ENCODE measurements around the gene SFXN5.
A peak's percentile ranks its signal among the peaks of the same experiment; 100 is the strongest.
"Not testable (repeated sequence)": the region's sequence is repeated elsewhere in the genome, so short reads cannot be mapped to it uniquely, and the experiment has no call there.

The SFXN5 gene

GRCh38 chr2:72921853-72922252 lies 149.7 kb downstream of the SFXN5 start:
- no peak for DNase-seq (ENCODE audit: low spot score)

DNA sequence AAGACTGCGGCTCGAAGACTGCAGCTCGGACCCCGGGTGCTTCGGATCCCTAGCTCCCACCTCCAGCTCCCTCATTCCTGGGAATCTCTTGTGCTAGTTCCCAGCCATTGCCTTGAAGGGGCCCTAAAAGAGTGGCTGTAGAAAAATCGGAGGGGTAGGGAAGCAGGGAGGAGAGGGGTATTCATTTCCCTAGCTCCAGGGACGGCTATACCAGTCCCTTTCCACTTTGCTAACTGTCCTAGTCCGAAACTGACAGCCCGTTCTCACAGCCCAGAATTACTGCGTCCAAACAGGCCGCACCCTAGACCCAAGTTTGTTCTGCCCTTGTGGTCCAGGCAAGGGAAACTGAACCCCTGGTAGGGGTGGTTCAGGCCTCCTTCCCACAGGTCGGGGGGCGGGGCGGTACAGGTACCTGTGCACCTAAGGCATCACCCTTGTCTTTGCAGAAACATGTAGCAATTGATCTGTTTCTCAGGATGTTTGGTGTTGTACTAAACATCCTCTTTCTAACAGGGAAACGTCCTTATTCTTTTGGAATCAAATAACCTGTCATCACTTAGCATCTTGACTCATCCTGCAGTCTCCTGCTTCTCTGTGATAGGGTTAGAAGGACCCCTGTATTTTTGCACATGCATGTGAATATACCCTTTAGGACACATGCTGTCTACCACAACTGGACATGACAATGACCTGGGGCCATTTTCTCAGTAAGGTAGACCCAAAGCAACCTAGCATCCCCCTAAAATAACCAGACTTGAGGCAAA lies 150.2 kb downstream of the SFXN5 start:
- DNase-seq (ENCODE audit: low spot score), result no peak

- DNase-seq (ENCODE audit: low spot score), result peak; percentile 22
Measured at GRCh38 chr2:72920318-72921087, 151.0 kb downstream of the SFXN5 start.

- no peak for DNase-seq (ENCODE audit: low spot score)
Measured at GRCh38 chr2:72919414-72920317, 151.8 kb downstream of the SFXN5 start.

DNA sequence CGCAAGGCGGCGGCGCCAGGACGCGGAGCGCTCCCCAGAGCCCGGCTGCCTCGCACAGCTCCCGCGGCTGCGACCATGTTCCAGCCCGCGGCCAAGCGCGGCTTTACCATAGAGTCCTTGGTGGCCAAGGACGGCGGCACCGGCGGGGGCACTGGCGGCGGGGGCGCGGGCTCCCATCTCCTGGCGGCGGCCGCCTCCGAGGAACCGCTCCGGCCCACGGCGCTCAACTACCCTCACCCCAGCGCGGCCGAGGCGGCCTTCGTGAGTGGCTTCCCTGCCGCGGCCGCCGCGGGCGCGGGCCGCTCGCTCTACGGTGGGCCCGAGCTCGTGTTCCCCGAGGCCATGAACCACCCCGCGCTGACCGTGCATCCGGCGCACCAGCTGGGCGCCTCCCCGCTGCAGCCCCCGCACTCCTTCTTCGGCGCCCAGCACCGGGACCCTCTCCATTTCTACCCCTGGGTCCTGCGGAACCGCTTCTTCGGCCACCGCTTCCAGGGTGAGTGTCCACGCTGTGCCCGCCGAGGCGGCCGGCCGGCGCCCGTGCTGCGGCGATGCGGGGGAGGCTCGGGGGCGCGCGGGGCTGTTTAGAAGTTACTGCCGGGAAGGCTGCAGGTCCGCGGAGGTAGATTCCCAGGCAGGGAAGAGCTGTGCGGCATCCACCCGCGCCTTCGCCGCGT lies 153.5 kb downstream of the SFXN5 start:
- no peak for DNase-seq (ENCODE audit: low spot score)

GRCh38 chr2:72917138-72917876 lies 154.2 kb downstream of the SFXN5 start, which contains the start of gene EMX1:
EMX1 (plus strand) TSS chr2:72917519; CDS start chr2:72917853, 334 bp downstream.
- DNase-seq (ENCODE audit: low spot score), result peak; percentile 38

DNA sequence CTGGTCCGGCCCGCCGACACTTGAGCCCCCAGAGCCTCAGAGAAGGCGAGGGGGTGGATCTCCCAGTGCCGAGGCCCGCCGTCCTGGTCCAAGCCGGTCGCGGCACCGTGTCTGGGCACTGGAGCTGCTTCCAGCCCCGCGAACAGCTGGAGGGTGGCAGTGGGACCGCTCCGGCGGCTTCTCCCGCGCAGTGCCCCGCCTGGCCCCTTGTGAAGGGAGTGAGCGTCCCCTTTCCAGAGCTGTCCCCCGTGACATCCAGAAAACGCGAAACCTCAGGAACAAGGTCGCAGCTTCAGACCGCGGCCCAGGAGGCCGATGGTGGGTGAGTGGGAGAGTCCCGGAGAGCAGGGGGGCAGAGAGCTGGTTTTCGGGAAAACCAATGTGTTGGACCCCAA lies 154.8 kb downstream of the SFXN5 start:
- DNase-seq (ENCODE audit: low spot score), result no peak

DNA sequence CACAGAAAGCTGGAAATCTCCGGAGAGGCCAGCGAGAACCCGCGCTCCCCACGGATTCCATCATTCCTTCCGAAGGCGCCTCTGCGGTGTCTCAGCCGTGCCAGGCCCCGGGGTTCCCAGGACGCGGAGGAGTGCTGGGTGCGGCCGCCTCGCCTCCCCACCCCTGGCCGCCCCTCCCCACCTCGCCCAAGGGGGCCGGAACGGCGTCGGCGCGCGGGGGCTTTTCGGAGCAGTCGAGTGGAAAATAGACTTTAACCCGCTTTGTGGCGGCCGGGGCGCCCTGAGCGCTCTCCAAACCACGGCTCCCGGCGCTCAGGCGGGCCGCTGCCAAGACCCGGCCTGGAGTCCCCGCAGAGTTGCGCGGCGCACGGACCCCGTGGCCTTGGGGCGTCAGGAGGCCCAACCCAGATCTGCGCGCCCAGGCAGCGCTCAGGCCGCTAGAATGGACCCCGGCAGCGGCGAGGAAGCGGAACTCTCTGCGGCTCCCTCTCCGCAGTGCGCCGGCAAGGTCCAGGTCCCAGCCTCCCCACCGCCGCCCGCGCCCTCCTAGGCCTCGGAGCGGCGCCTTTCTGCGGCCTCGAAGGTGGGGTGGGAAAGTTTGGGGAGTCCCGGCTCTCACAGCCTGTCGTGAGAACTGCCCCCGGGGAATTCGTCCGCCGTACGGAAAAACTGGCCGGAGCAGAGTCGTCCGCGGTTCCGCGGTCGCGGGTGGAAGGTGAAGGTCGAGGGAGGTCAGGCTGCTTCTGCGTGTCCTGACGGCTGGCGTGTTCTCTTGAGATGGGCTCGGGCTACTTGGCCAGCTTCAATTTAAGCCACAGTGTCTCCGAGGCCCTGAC lies 155.4 kb downstream of the SFXN5 start:
- peak; percentile 33 for DNase-seq (ENCODE audit: low spot score)

GRCh38 chr2:72915320-72915906 lies 156.1 kb downstream of the SFXN5 start:
- DNase-seq (ENCODE audit: low spot score), result no peak

- DNase-seq (ENCODE audit: low spot score), result no peak
Measured at GRCh38 chr2:72914589-72915319, 156.8 kb downstream of the SFXN5 start.

- no peak for DNase-seq (ENCODE audit: low spot score)
Measured at GRCh38 chr2:72914206-72914559, 157.3 kb downstream of the SFXN5 start.

DNA sequence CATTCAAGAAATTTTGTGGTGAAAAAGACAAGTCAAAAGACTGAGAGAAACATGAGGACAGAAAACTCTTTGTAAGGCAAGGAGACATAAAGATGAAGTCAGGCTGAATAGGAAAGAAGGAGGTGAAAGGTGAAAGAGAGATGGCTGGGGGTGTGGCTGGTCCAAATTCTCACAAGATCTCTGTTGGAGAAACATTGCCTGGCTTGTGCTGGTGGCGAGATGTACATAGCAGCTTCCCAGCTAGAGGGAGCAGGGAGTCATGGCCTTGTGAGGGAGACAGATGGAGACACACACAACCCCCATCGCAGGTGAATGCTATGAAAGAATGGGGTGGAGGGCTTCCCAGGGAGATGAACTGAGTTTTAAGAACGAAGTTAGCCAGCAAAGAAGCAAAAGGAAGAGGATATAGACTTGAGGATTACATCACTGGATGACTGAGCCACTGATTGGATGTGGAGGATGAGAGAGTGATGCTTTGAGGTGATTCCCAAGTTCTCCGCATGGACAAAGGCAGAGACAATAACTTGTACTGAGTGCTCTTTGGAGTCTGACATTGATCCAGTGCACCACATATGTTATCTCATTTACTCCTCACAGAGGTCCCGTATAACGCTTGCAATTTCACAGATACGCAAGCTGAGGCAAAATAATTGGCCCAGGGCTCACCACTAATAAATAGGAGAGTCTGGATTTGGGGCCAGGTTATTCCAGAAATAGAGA lies 157.9 kb downstream of the SFXN5 start:
- no peak for DNase-seq (ENCODE audit: low spot score)

DNA sequence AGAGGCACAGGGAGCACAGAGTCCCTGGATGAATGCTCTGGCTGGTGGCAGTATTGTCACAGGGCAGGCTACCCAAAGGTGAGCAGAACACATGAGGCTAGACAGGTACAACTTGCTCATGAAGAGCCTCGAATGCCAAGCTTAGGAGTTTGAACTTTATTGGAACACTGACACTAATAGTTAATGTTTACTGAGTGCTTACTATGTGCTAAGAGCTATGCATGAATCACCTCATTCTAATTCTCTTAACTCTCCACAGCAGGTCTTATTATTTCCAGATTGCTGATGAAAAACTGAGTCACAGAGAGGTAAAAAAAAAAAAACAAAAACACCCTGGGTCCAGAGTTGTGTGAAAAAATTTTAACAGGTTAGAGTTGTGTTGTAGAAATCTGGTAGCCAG lies 160.3 kb downstream of the SFXN5 start:
- no peak for DNase-seq (ENCODE audit: low spot score)

DNA sequence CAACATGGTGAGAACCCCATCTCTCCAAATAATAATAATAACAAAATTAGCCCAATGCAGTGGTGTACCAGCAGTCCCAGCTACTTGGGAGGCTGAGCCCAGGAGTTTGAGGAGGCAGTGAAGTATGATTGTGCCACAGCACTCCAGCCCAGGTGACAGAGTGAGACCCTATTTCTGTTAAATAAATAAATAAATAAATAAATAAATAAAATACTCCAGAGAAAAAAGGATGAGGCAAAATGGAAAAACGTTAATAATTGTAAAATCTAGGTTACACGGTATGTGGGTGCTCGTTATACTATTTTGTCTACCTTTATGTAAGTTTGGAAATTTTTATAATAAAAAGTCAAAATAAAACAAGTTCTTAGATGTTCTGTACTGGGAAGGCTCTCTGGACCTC lies 162.8 kb downstream of the SFXN5 start:
- no peak for DNase-seq (ENCODE audit: low spot score)

GRCh38 chr2:72907369-72907768 lies 164.1 kb downstream of the SFXN5 start:
- DNase-seq (ENCODE audit: low spot score), result not testable (repeated sequence)

DNA sequence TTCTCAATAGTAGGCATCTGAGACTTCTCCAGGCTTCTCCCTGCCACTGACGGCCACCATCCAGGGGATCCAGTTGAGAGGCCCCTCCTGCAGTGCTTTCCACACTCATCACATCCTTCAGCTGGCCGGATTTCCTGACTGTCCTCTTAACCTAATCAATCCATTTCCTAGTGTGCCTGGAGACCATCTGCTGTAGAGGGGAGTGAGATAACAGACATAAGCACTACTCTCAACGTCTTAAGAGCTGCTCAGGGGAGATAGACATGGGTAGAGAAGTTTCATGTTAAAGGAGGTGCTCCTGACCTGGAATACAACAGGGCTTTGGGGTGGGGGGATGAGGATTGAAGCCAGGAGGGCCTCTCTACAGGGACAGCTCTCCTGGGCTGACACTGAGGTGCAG lies 170.1 kb downstream of the SFXN5 start:
- no peak for DNase-seq (ENCODE audit: low spot score)

GRCh38 chr2:72900191-72900825 lies 171.2 kb downstream of the SFXN5 start:
- no peak for DNase-seq (ENCODE audit: low spot score)

DNA sequence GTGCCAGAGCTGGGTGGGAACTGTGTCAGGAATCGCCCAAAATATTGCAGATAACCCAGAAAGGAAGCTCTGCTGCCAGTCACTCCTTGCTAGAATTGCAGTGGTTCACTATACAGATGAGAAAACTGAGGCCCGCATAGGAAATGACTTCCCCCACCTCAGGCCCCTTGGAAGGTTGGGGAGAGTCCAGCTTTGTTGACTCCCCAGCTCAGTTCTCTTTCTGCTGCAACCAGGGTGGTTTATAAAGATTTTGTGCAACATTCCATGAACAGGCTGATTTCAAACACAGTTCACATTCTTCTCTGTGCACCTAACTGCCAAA lies 173.0 kb downstream of the SFXN5 start:
- DNase-seq (ENCODE audit: low spot score), result no peak

Measured in activated CD4-positive, alpha-beta T cell treated with anti-CD3 and anti-CD28 coated beads, Interleukin-2, Interleukin-4, amounts not matched to agents 100 ng/mL and 50 ng/mL, durations not matched to agents 16 hours and 8 hours (primary cell).